Activated CD4-positive, CD25-positive, alpha-beta regulatory T cell treated with anti-CD3 and anti-CD28 coated beads, Interleukin-2, amount 50 U/mL, for 72 hours (primary cell): ENCODE data around the gene TTK.
A peak's percentile ranks its signal among the peaks of the same experiment; 100 is the strongest.

ENCODE experiments used
- DNase-seq: peaks from one replicate; pipeline ENCODE4 v3.0.0; 2021

The TTK gene

GRCh38 chr6:80004173-80005072, at the start of gene TTK:
TSS of gene TTK (plus strand) at chr6:80004649. CDS start at chr6:80005844, 1,195 bp downstream.
- DNase-seq: peak; percentile 87

- DNase-seq: no peak
Measured at GRCh38 chr6:79954849-79955248, 49.6 kb upstream of the TTK start.

GRCh38 chr6:79964607-79965081, 39.8 kb upstream of the TTK start:
- DNase-seq: no peak

GRCh38 chr6:79967178-79967577, 37.3 kb upstream of the TTK start:
- no peak for DNase-seq

GRCh38 chr6:79969784-79970183, 34.7 kb upstream of the TTK start:
- DNase-seq: no peak

- DNase-seq: no peak
Measured at GRCh38 chr6:79971193-79971592, 33.3 kb upstream of the TTK start.

GRCh38 chr6:79981652-79982051, 22.8 kb upstream of the TTK start:
- no peak for DNase-seq

- no peak for DNase-seq
Measured at GRCh38 chr6:79984261-79984660, 20.2 kb upstream of the TTK start.

GRCh38 chr6:79985128-79985527, 19.3 kb upstream of the TTK start:
- no peak for DNase-seq

GRCh38 chr6:79989641-79990040, 14.8 kb upstream of the TTK start:
- no peak for DNase-seq

- DNase-seq: no peak
Measured at GRCh38 chr6:79993012-79993910, 11.2 kb upstream of the TTK start.

GRCh38 chr6:79993911-79994309, 10.5 kb upstream of the TTK start:
- DNase-seq: no peak

GRCh38 chr6:79997728-79998127, 6.7 kb upstream of the TTK start:
- no peak for DNase-seq

GRCh38 chr6:80001337-80001736, 3.1 kb upstream of the TTK start:
- no peak for DNase-seq

- no peak for DNase-seq
Measured at GRCh38 chr6:80003826-80004172, 650 bp upstream of the TTK start.

GRCh38 chr6:80005406-80005805, 957 bp downstream of the TTK start:
- DNase-seq: no peak

- DNase-seq: no peak
Measured at GRCh38 chr6:80006541-80006940, 2.1 kb downstream of the TTK start.

GRCh38 chr6:80009531-80009930, 5.1 kb downstream of the TTK start:
- DNase-seq: no peak

GRCh38 chr6:80010288-80010687, 5.8 kb downstream of the TTK start:
- DNase-seq: no peak

- no peak for DNase-seq
Measured at GRCh38 chr6:80015839-80016435, 11.5 kb downstream of the TTK start.

- DNase-seq: no peak
Measured at GRCh38 chr6:80020381-80021120, 16.1 kb downstream of the TTK start.

GRCh38 chr6:80021131-80021530, 16.7 kb downstream of the TTK start:
- DNase-seq: no peak

- no peak for DNase-seq
Measured at GRCh38 chr6:80021591-80021990, 17.1 kb downstream of the TTK start.
